ENCODE measurements around the gene LATS1.

Gene LATS1

GRCh38 chr6:149627672-149628071 is 90.2 kb downstream of the LATS1 start:
- H3K27ac ChIP-seq = no peak overlapping the region
- no peaks in the 10 kb centered on the region for H3K27me3 ChIP-seq (replicated peaks)
- H3K4me3 ChIP-seq (ENCODE audit: low read depth, low read length) = no peak overlapping the region
- peaks cover 11% of the 10 kb centered on the region for H3K36me3 ChIP-seq (replicated peaks)
- no peak for TF ChIP-seq CTCF (IDR thresholded peaks at IDR 0.05; ENCODE audit: low read depth, low read length, missing control alignments)
- DNase-seq = no peak
- in situ Hi-C loops (cut with HindIII; ENCODE audit: low pct_ligation_motif_present, low sequenced_read_pairs) = no loop called here

GRCh38 chr6:149615805-149616204 is 102.1 kb downstream of the LATS1 start:
- H3K4me3 ChIP-seq (ENCODE audit: low read depth, low read length) = no peak overlapping the region
- no peaks in the 10 kb centered on the region for H3K27me3 ChIP-seq (replicated peaks)
- no peak for TF ChIP-seq CTCF (IDR thresholded peaks at IDR 0.05; ENCODE audit: low read depth, low read length, missing control alignments)
- no peaks in the 10 kb centered on the region for H3K36me3 ChIP-seq (replicated peaks)
- in situ Hi-C loops (cut with HindIII; ENCODE audit: low pct_ligation_motif_present, low sequenced_read_pairs) = no loop called here
- no peak overlapping the region for H3K27ac ChIP-seq
- no peak for DNase-seq

DNA sequence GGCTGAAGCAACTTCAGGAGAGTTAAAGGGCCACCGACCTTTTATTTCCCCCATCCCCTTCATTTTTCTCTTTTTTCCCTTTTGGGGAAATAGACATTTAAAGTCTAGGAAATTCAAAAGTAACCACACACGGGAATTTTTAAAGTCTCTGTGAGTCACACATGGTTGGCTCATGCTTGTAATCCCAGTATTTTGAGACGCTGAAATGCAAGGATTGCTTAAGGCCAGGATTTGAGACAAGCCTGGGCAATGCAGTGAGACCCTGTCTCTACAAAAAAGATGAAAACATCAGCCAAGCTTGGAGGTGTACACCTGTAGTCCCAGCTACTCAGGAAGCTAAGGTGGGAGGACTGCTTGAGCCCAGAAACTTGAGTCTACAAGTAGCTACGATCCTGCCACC is 103.6 kb downstream of the LATS1 start:
- H3K27ac ChIP-seq = no peak overlapping the region
- DNase-seq = no peak
- H3K4me3 ChIP-seq (ENCODE audit: low read depth, low read length) = no peak overlapping the region
- H3K27me3 ChIP-seq (replicated peaks) = no peaks in the 10 kb centered on the region
- no peaks in the 10 kb centered on the region for H3K36me3 ChIP-seq (replicated peaks)
- in situ Hi-C loops (cut with HindIII; ENCODE audit: low pct_ligation_motif_present, low sequenced_read_pairs) = no loop called here
- no peak for TF ChIP-seq CTCF (IDR thresholded peaks at IDR 0.05; ENCODE audit: low read depth, low read length, missing control alignments)

DNA sequence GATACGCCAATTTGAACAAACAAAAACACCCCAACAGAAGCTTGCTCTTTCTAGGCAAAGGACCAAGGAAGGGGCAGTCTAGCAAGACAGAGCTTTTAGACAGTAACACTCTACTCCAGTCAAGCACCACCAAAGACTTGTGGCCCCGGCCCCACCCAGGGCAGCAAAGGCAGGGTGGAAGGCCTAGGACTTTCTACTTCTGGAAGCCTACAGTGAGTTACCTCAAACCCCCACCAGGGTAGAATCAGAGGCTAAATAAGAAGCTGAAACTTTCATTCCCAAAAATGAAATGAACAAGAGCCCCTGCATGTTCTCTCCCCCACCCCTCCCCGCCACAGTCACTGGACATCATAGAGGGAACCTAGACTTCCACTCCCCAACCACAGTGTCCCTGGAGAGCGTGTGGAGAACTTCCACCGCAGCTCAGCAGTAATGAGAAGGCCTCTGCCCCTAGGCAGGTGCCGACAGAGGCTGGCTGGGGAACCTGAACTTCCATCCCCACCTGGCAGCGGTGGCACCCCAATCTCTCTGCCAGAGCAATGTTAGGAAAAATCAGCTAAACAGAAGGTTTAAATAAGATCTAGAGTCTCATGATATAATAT is 109.4 kb downstream of the LATS1 start:
- Histone ChIP-seq H3K36me3 (replicated peaks) (no peaks in the 10 kb centered on the region), H3K27me3 (replicated peaks) (no peaks in the 10 kb centered on the region), H3K27ac (no peak overlapping the region), H3K4me3 (ENCODE audit: low read depth, low read length) (no peak overlapping the region)
- TF ChIP-seq CTCF (IDR thresholded peaks at IDR 0.05; ENCODE audit: low read depth, low read length, missing control alignments) = no peak
- no peak for DNase-seq
- in situ Hi-C loops (cut with HindIII; ENCODE audit: low pct_ligation_motif_present, low sequenced_read_pairs) = no loop called here
